HG03520 (cell line): ENCODE data around the gene ARF1.
A peak's percentile ranks its signal among the peaks of the same experiment; 100 is the strongest.

ENCODE experiments used
- ATAC-seq: cut with Tn5 transposase; IDR thresholded peaks from one replicate; pipeline ENCODE4 v1.9.1; 2021; ENCODE audit warnings: mild to moderate bottlenecking, moderate library complexity; ENCODE audit not compliant: unreplicated experiment

ARF1 gene

GRCh38 chr1:228117335-228117734 lies 34.8 kb downstream of the ARF1 start:
- ATAC-seq = no peak

GRCh38 chr1:228118040-228118439 lies 35.5 kb downstream of the ARF1 start:
- no peak for ATAC-seq

GRCh38 chr1:228120351-228120750 lies 37.8 kb downstream of the ARF1 start:
- no peak for ATAC-seq

- no peak for ATAC-seq
Measured at GRCh38 chr1:228120857-228121489, 38.5 kb downstream of the ARF1 start.

- no peak for ATAC-seq
Measured at GRCh38 chr1:228122921-228123441, 40.5 kb downstream of the ARF1 start.

- ATAC-seq = no peak
Measured at GRCh38 chr1:228123505-228123904, 41.0 kb downstream of the ARF1 start.

GRCh38 chr1:228125185-228125584 lies 42.7 kb downstream of the ARF1 start:
- no peak for ATAC-seq

GRCh38 chr1:228131766-228132165 lies 49.3 kb downstream of the ARF1 start:
- ATAC-seq = no peak

- no peak for ATAC-seq
Measured at GRCh38 chr1:228134591-228134990, 52.1 kb downstream of the ARF1 start.

GRCh38 chr1:228136901-228137300 lies 54.4 kb downstream of the ARF1 start:
- no peak for ATAC-seq

GRCh38 chr1:228139406-228139930 lies 57.0 kb downstream of the ARF1 start:
- ATAC-seq = no peak

GRCh38 chr1:228139931-228140723 lies 57.6 kb downstream of the ARF1 start, which contains the start of gene GUK1:
TSS of gene GUK1 (plus strand) at chr1:228140279. CDS start at chr1:228140303, 24 bp downstream.
- peak; percentile 94 for ATAC-seq

GRCh38 chr1:228140724-228141225 lies 58.3 kb downstream of the ARF1 start:
- ATAC-seq = no peak

GRCh38 chr1:228141226-228142044 lies 58.9 kb downstream of the ARF1 start:
- ATAC-seq = no peak

- no peak for ATAC-seq
Measured at GRCh38 chr1:228142155-228142691, 59.7 kb downstream of the ARF1 start.

GRCh38 chr1:228142701-228143136 lies 60.2 kb downstream of the ARF1 start:
- ATAC-seq = no peak

GRCh38 chr1:228143480-228144192 lies 61.1 kb downstream of the ARF1 start:
- no peak for ATAC-seq

- ATAC-seq = no peak
Measured at GRCh38 chr1:228144193-228144992, 61.9 kb downstream of the ARF1 start.

GRCh38 chr1:228144993-228145343 lies 62.5 kb downstream of the ARF1 start:
- ATAC-seq = no peak
